GM21528 (cell line): Measurements from ENCODE around the gene SMARCB1.

Experiments
- ATAC-seq: cut with Tn5 transposase; IDR thresholded peaks from one replicate; pipeline ENCODE4 v1.9.1; 2021; ENCODE audit warnings: mild to moderate bottlenecking, moderate library complexity; ENCODE audit not compliant: unreplicated experiment, low FRiP score

SMARCB1 gene

GRCh38 chr22:23828800-23829680 lies 42.3 kb downstream of the SMARCB1 start:
- ATAC-seq: no peak

DNA sequence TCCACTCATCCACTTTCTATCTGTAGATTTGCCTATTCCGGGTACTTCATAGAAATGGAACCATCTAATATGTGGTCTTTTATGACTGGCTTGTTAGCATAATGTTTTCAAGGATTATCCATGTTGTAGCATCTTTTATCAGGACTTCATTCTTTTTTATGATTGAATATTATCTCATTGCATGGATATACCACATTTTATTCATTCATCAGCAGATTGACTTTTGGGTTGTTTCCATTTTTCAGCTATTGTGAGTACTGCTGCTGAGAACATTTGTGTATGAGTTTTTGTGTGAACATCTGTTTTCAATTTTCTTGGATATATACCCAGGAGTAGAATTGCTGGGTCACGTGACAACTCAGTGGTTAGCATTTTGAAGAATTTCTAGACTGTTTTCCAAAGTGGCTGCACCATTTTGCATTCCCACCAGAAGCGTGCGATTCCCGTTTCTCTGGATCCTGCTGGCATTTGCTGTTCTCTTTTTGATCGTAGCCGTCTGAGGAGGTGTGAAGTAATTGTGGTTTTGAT lies 43.1 kb downstream of the SMARCB1 start:
- no peak for ATAC-seq

GRCh38 chr22:23831261-23831660 lies 44.5 kb downstream of the SMARCB1 start:
- no peak for ATAC-seq

DNA sequence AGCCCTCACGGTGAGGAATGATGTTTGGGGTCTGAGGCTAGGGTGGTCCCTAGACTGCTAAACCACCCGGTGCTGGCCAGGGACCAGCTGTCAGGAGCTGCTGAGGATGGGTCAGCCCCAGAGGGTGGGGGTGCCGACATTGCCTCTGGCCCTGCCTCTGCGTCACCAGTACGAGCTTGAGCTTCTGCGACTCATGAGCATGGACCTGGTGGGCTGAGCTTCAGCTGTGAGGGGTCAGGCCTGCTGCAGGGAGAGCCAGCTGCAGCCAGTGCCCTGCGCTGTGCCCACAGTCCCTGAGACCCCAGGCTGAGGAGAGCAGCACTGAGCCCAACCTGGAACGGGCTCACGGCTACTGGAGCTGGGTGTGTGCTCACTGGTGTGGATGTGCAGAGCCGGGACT lies 45.0 kb downstream of the SMARCB1 start:
- no peak for ATAC-seq

- no peak for ATAC-seq
These were observed 45.7 kb downstream of the SMARCB1 start for GRCh38 chr22:23832226-23833016.

DNA sequence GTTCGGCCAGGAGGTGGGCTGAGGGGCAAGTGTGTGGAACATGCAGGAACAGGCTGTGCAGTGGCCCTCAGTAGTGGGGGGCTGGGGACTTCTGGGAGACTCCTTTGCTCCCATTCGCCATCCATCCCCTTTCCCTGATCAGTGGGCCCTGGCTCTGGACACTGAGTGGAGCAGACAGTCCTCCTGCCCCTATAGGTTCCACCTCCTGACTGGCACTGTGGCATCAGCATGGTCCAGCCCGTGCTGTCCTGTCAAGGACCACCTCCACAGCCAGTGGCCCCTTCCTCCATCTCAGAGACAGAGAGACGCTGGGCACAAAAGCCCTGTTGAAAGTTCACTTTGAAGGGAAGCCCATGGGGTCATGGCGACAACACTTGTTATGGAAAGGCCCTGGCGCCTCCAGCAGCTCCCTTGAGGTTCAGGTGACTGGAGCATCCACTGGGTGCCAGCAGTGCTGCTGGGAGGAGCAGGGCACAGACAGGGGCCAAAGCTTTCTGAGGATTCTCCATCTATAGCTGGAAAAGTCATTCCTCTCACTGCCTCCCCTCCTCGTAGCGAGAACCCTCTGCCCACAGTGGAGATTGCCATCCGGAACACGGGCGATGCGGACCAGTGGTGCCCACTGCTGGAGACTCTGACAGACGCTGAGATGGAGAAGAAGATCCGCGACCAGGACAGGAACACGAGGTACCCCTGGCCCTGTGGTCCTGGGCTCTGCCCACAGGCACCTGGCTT lies 46.4 kb downstream of the SMARCB1 start:
- ATAC-seq: no peak

DNA sequence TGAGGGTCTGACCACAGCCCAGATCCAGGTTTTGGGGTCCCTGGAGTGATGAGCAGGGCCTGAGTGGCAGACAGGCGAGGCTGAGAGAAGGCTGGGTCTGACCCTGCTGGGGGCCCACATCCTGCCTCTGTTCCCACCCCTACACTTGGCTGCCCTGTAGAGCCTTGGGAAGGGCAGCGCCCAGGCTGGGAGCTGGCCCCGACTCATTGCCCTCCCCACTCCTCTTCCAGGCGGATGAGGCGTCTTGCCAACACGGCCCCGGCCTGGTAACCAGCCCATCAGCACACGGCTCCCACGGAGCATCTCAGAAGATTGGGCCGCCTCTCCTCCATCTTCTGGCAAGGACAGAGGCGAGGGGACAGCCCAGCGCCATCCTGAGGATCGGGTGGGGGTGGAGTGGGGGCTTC lies 47.1 kb downstream of the SMARCB1 start:
- no peak for ATAC-seq

DNA sequence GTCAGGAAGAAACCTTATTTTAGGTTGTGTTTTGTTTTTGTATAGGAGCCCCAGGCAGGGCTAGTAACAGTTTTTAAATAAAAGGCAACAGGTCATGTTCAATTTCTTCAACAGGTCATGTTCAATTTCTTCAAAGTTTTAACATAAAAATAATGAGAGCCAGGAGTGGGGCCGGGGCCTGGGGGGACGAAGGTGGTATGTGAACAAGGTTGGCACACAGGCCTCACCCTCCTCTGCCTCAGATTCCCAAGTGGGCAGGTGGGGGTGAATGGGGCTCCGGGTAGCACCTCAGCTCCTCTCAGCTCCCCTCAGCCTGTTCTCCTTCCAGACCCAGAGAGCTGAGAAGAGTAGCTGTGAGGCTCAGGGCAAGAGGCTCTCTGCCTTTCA lies 47.6 kb downstream of the SMARCB1 start:
- no peak for ATAC-seq

- no peak for ATAC-seq
These were observed 48.2 kb downstream of the SMARCB1 start for GRCh38 chr22:23834793-23835483.

DNA sequence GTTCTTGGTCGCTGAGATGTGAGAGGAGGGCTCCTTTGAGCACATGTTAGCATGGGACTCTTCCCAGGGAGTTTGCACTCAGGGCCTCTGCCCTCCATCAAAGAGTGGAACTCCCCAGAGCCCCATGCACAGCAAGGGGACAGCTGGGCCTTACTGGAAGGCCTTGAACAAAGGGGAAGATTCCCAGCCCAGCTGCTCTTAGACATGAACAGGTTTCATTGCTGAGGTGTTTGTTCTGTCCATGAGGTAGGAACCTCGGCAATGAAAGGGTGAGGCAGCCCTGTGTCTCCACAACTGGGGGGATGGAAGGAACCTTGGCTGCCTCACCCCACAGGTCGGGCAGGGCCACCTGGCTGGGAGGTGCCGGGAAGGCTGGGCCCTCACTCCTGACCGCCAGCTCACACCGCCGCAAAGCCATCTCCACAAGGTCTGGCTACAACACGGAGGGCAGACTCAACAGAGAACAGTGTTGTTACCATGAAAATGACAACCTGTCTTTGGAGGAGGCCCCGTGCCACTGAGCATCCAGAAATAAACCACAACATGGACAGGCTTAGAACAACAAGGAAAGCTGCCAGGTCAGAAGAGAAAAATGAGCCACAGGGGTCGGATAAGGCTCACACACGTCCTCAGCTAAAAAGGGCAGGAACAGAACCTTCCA lies 48.8 kb downstream of the SMARCB1 start:
- ATAC-seq: no peak

DNA sequence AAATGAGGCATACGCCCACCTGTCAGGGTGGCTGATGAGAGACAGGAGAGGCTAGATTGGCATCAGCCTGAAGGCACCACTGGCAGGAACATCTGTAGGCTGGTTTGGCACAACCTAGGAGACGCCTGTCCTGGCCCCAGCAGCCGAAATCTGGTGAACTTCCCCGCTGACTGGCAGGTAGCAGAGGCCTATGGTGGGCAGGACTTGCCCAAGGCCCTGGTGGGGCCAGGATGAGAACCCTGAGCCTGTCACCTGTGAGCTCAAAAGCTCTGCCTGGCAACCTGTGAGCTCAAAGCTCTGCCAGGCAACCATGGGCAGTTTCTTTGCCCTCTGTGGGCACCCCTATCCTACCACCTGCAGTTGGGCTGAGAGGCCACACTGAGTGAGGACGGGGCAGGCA lies 49.5 kb downstream of the SMARCB1 start:
- ATAC-seq: no peak

DNA sequence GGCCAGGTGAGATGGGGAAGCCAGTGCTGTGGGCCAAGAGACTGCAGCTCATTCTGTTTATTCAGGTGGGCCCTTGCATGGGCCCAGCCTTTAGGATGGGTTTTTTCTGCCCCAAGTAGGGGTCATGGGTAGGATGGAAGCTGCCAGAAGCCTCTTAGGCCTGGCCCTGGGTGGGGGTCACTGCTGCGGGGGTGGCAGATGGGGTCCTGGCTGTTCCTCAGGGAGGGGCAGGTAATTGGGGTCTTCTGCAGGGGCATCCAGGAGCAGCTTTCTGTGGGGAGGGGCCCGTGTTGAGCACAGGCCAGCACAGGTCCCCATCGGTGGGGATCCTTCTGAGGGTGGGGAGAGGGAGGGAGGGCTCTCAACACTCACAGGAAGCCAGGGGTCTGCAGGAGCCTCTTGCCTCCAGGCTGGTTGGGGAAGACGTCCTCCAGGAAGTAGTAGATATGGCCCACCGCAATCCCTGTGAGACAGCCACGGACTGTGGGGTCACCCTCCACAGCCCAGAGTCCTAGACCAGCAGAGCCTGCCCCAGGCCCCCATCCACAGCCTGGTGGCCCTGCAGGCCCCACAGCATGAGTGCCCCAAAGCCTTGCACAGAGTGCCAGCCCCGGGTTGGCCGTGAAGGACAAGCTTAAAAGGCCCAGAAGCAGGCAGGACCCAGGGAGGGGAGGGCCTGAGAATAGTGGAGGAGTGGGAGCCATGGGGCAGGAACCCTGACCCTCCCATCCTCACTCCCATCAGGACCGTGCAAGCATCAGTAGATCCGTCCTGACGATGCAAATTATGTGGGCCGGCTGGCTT lies 50.1 kb downstream of the SMARCB1 start:
- ATAC-seq: no peak

DNA sequence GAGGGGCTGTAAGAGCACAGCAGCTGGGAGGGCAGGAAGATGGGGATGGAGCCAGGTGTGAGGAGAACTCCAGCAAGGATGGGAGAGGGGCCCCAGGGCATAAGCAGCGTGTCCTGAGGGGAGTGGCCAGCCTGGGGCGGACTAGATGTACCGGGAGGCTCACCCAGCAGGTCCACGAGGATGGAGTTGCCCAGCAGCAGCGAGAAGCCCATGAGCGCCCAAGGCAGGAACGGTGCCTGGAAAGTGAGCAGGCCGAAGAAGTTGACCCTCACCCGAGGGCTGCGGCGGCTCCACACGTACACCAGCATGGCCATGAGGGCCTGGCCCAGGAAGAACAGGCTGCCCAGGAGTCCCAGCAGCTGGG lies 50.7 kb downstream of the SMARCB1 start:
- ATAC-seq: no peak

- ATAC-seq: peak; percentile 4
These were observed 51.3 kb downstream of the SMARCB1 start for GRCh38 chr22:23837911-23838680.

DNA sequence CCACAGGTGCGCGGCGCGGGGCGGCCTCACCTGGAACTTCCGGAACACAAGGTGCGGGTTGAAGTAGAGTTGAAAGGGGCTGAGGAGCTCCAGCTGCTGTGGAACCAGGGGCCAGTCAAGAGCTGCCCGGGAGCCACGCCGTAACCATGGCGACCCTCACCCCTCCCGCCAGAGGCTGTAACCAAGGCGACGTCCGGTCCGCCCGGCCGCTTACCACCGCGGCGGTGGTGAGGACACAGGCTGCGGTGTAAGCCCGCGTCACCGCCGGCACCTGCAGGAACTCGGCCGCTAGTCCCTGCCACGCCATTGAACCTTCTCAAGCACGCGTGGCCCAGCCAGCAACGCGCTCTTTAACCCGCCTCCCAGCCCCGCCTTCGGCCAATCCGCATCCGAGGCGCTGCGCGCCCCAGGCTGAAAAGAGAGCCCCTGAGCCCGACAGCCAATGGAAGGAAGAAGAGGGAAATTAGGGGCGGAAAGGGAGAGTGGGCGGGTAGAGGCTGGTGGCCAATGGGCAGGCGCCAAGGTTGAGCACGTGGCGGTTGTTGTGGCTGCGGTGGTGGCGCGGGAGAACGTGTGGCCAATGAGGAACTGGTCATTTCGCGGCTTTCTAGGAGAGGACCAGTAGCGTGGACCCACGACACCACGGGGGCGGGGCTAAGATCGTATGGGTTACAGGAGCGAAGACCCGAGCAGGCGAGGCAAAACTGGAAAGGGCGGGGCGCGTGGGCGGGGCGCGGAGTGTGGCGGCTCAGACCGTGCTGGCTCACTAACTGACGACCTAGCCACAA lies 52.1 kb downstream of the SMARCB1 start, which contains the start of gene DERL3:
Gene DERL3 (minus strand): TSS at position 326 of the 788 bp plus-strand sequence. CDS start 19 bp downstream, at position 307.
- ATAC-seq: peak; percentile 74

- ATAC-seq: no peak
These were observed 53.3 kb downstream of the SMARCB1 start for GRCh38 chr22:23840026-23840425.

GRCh38 chr22:23841292-23841691 lies 54.5 kb downstream of the SMARCB1 start:
- ATAC-seq: no peak
